D721Med (cell line): Measurements from ENCODE around the gene AXIN1.
"Not testable (repeated sequence)": the region's sequence is repeated elsewhere in the genome, so short reads cannot be mapped to it uniquely, and the experiment has no call there.

Experiments used
- DNase-seq: peaks from one replicate; pipeline ENCODE4 v3.0.0; 2011; ENCODE audit warnings: low spot score; ENCODE audit not compliant: insufficient read length
- FAIRE-seq: peaks from 2 replicates; lab custom pipeline; 2011; peaks lifted over from hg19 to GRCh38; lab: Jason Lieb, UNC
- TF ChIP-seq, protein P1 (sequence below): IDR thresholded peaks from 2 replicates; pipeline ENCODE4 v1.5.1; 2012; ENCODE audit warnings: mild to moderate bottlenecking, control low read depth; ENCODE audit not compliant: insufficient read depth; ENCODE audit errors: missing control alignments

The AXIN1 gene

DNA sequence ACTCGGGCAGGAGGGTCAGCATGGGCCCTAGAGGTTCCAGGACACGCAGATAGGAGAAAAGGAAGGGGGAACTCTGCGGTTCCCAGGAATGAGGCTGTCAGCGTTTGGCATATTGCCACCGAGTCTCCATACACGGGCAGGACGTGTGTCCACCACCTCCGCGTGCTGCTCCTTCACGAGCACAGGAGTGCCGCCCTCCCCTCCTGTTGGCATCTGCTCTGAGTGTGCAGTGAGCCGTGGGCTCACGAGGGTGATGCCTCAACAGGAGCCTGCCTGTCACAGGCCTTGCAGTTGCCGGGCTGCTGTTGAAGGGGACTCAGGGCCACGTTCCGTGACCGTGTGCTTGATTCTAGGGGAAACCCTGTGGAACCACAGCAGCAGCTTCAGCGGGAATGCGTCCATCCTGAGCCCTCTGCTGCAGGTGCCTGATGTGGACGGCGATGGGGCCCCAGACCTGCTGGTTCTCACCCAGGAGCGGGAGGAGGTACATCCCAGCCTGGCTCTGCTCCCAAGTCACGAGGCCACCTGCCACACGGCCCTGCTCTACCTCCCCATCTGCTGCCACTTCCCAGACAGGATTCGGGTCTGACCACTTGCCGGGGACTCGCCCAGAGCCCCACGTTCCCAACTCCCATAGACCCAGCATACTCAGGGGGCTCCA is 91.4 kb downstream of the AXIN1 start:
- DNase-seq (no peak), FAIRE-seq (no peak)
- TF ChIP-seq, protein P1, sequence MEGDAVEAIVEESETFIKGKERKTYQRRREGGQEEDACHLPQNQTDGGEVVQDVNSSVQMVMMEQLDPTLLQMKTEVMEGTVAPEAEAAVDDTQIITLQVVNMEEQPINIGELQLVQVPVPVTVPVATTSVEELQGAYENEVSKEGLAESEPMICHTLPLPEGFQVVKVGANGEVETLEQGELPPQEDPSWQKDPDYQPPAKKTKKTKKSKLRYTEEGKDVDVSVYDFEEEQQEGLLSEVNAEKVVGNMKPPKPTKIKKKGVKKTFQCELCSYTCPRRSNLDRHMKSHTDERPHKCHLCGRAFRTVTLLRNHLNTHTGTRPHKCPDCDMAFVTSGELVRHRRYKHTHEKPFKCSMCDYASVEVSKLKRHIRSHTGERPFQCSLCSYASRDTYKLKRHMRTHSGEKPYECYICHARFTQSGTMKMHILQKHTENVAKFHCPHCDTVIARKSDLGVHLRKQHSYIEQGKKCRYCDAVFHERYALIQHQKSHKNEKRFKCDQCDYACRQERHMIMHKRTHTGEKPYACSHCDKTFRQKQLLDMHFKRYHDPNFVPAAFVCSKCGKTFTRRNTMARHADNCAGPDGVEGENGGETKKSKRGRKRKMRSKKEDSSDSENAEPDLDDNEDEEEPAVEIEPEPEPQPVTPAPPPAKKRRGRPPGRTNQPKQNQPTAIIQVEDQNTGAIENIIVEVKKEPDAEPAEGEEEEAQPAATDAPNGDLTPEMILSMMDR, result no peak

GRCh38 chr16:260326-260725 is 92.2 kb downstream of the AXIN1 start:
- no peak for FAIRE-seq
- no peak for DNase-seq
- TF ChIP-seq, protein P1, result no peak

- no peak for FAIRE-seq
- TF ChIP-seq, protein P1, result no peak
These were observed 92.7 kb downstream of the AXIN1 start for GRCh38 chr16:259814-260253.

GRCh38 chr16:259226-259625 is 93.3 kb downstream of the AXIN1 start:
- TF ChIP-seq, protein P1, result no peak
- DNase-seq, result no peak
- no peak for FAIRE-seq

More at GRCh38 chr16:259814-260253, 92.7 kb downstream of the AXIN1 start:
- no peak for DNase-seq

DNA sequence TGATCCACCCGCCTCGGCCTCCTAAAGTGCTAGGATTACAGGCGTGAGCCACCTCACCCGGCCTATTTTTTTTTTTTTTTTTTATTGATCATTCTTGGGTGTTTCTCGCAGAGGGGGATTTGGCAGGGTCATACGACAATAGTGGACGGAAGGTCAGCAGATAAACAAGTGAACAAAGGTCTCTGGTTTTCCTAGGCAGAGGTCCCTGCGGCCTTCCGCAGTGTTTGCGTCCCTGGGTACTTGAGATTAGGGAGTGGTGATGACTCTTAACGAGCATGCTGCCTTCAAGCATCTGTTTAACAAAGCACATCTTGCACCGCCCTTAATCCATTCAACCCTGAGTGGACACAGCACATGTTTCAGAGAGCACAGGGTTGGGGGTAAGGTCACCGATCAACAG is 94.4 kb downstream of the AXIN1 start:
- not testable (repeated sequence) for DNase-seq

GRCh38 chr16:255183-255582 is 97.3 kb downstream of the AXIN1 start:
- FAIRE-seq (no peak), DNase-seq (no peak)
- TF ChIP-seq, protein P1, result no peak

More for the DNA sequence above, 94.4 kb downstream of the AXIN1 start:
- not testable (repeated sequence) for FAIRE-seq

DNA sequence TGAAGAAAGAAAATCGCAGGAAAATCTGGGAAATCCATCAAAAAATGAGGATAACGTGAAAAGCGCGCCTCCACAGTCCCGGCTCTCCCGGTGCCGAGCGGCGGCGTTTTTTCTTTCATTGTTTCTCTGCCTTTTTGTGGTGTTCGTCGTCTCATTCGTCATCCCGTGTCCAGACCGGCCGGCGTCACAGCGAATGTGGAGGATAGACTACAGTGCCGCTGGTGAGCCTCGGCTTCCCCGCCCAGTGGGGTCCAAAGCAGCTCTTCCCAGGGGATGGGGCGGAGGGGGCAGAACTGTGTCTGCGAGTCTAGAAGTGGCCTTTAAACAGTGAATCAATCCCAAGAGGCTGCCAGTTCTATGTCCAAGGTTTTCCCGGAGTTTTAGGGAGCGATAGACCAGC is 98.1 kb downstream of the AXIN1 start:
- no peak for FAIRE-seq
- DNase-seq, result no peak
- TF ChIP-seq, protein P1, result no peak
